ENCODE measurements around the gene TCN2. TPM values are rescaled to one million over a fixed set of nuclear protein-coding genes. Genes with fewer than 3 reads are reported as not detected.

Gene TCN2
- total RNA-seq, 2 donors from 2014 or later = 0.58 to 1.6 TPM

- H3K36me3 Mint-ChIP-seq (ENCODE audit: low read depth) = no peaks in the 10 kb centered on the region
- H3K4me1 Mint-ChIP-seq = peaks cover 24% of the 10 kb centered on the region
- no peaks in the 10 kb centered on the region for H3K27me3 Mint-ChIP-seq
- no peaks in the 10 kb centered on the region for H3K9me3 Mint-ChIP-seq
- ATAC-seq (replicated peaks) = no peak
- no peak overlapping the region for H3K27ac Mint-ChIP-seq
- H3K4me3 Mint-ChIP-seq = no peak overlapping the region
Observed at GRCh38 chr22:30640361-30640760, 33.4 kb downstream of the TCN2 start.

DNA sequence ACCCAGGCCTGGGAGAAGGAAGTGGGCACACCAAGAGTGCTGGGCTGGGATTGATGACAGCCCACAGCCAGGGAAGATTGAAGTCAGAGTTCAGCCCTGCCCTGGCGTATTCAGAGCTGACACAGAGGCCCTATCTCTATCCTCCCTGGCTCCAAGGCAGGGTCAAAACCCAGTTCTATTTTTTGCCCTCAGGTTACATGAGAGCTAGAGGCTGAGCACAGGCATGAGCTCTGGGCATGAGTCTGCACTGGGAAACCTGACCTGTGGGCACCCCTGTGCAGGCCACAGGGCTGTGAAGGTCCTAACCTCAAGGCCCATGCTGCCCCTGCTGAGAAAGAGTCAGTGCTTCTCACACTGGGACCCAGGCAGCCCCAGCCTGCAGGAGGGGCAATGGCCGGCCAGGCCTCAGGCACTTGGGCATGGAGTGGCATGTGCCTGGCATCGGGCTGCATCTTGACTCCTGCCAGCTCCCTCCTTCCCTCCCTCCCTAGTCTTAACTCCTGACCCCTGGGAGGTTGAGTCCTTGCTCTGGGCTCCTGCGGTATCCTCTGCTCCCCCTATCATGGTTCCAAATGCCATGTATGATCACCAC, 34.0 kb downstream of the TCN2 start:
- H3K36me3 Mint-ChIP-seq (ENCODE audit: low read depth) = no peaks in the 10 kb centered on the region
- no peaks in the 10 kb centered on the region for H3K27me3 Mint-ChIP-seq
- H3K4me3 Mint-ChIP-seq = no peak overlapping the region
- ATAC-seq (replicated peaks) = no peak
- H3K4me1 Mint-ChIP-seq = peaks cover 24% of the 10 kb centered on the region
- no peak overlapping the region for H3K27ac Mint-ChIP-seq
- H3K9me3 Mint-ChIP-seq = no peaks in the 10 kb centered on the region

- Mint-ChIP-seq H3K9me3 (no peaks in the 10 kb centered on the region), H3K4me1 (peaks cover 23% of the 10 kb centered on the region), H3K4me3 (peak overlapping the region; percentile 71), H3K27me3 (no peaks in the 10 kb centered on the region), H3K27ac (peak overlapping the region; percentile 96), H3K36me3 (ENCODE audit: low read depth) (no peaks in the 10 kb centered on the region)
- ATAC-seq (replicated peaks) = no peak
Observed at GRCh38 chr22:30643055-30643875, 36.3 kb downstream of the TCN2 start.

- H3K27ac Mint-ChIP-seq = no peak overlapping the region
- no peak overlapping the region for H3K4me3 Mint-ChIP-seq
- no peaks in the 10 kb centered on the region for H3K9me3 Mint-ChIP-seq
- H3K27me3 Mint-ChIP-seq = no peaks in the 10 kb centered on the region
- H3K4me1 Mint-ChIP-seq = peaks cover 34% of the 10 kb centered on the region
- no peak for ATAC-seq (replicated peaks)
- H3K36me3 Mint-ChIP-seq (ENCODE audit: low read depth) = no peaks in the 10 kb centered on the region
Observed at GRCh38 chr22:30646518-30647160, 39.7 kb downstream of the TCN2 start.

GRCh38 chr22:30647536-30647935, 40.6 kb downstream of the TCN2 start:
- Mint-ChIP-seq H3K36me3 (ENCODE audit: low read depth) (no peaks in the 10 kb centered on the region), H3K4me3 (no peak overlapping the region), H3K27me3 (no peaks in the 10 kb centered on the region), H3K9me3 (no peaks in the 10 kb centered on the region), H3K27ac (peak overlapping the region; percentile 91), H3K4me1 (peaks cover 34% of the 10 kb centered on the region)
- ATAC-seq (replicated peaks) = no peak

DNA sequence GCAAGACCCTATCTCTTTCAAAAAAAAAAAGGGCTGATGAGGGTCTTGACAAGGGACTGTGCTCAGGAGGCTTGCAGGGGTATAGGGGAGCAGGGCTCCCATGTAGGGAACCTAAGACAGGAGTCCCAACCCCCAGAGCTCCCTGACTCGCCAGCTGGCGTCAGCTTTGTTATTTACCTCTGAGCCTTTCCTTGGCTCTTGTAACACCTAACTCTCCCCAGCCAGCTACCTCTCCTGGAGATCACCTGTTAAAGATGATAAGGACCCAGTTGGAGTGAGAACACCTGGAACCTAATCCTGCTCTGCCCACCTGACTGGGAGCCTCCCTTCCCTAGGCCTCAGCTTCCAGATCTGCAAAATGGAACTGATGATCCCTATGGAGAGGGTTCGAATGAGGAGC, 41.9 kb downstream of the TCN2 start:
- H3K36me3 Mint-ChIP-seq (ENCODE audit: low read depth) = no peaks in the 10 kb centered on the region
- peaks cover 25% of the 10 kb centered on the region for H3K4me1 Mint-ChIP-seq
- H3K9me3 Mint-ChIP-seq = no peaks in the 10 kb centered on the region
- ATAC-seq (replicated peaks) = no peak
- peak overlapping the region; percentile 54 for H3K4me3 Mint-ChIP-seq
- peak overlapping the region; percentile 91 for H3K27ac Mint-ChIP-seq
- no peaks in the 10 kb centered on the region for H3K27me3 Mint-ChIP-seq

GRCh38 chr22:30649430-30650007, 42.5 kb downstream of the TCN2 start:
- Mint-ChIP-seq H3K9me3 (no peaks in the 10 kb centered on the region), H3K27ac (peak overlapping the region; percentile 91), H3K4me1 (peaks cover 20% of the 10 kb centered on the region), H3K27me3 (no peaks in the 10 kb centered on the region), H3K36me3 (ENCODE audit: low read depth) (no peaks in the 10 kb centered on the region), H3K4me3 (peak overlapping the region; percentile 54)
- peak; percentile 98 for ATAC-seq (replicated peaks)

GRCh38 chr22:30650508-30651116, 43.6 kb downstream of the TCN2 start:
- Mint-ChIP-seq H3K4me3 (no peak overlapping the region), H3K27ac (no peak overlapping the region), H3K9me3 (no peaks in the 10 kb centered on the region), H3K4me1 (peaks cover 16% of the 10 kb centered on the region), H3K27me3 (no peaks in the 10 kb centered on the region), H3K36me3 (ENCODE audit: low read depth) (no peaks in the 10 kb centered on the region)
- ATAC-seq (replicated peaks) = no peak

DNA sequence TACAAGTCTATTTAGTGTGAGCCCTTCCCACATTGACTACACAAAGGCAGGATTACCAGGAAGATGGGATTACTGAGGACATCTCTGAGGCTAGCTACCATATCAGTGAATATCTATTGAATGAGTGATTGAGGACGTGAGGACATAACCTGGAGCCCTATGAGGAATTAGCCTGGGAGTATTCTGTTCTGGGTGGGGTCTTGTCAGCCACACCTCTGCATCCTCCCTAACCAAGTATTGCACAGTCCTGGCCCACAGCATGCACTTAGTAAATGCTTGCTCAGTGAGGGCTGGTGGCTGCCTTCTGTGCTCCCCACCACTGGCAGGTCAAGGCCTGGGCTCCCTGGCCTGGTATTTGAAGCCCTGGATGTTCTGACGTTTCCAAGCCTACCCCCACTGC, 45.9 kb downstream of the TCN2 start:
- Mint-ChIP-seq H3K9me3 (no peaks in the 10 kb centered on the region), H3K4me1 (peaks cover 15% of the 10 kb centered on the region), H3K4me3 (no peak overlapping the region), H3K27ac (no peak overlapping the region), H3K27me3 (no peaks in the 10 kb centered on the region), H3K36me3 (ENCODE audit: low read depth) (no peaks in the 10 kb centered on the region)
- ATAC-seq (replicated peaks) = no peak

DNA sequence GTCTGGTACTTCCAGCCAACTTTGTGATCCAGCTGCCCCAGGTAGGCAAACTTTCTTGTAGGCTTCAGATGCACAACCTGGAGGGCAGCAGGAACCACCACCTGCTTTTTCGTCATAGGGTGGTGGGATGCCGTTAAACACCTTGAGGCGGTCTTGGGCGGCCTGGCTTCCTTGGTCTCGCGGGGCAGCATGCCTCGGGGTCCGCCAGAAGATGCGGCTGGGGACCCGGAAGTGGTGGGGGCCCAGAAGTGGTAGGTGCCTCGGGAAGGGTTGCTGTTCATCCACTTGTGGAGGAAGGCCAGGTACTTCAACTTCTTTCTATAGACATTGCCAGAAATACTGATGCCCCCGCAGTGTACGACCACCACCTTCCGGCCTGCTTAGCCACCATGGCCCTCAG, 47.4 kb downstream of the TCN2 start:
- Mint-ChIP-seq H3K4me1 (peaks cover 6% of the 10 kb centered on the region), H3K4me3 (no peak overlapping the region), H3K27ac (peak overlapping the region; percentile 38), H3K9me3 (no peaks in the 10 kb centered on the region), H3K27me3 (no peaks in the 10 kb centered on the region), H3K36me3 (ENCODE audit: low read depth) (peaks cover under 1% of the 10 kb centered on the region)
- no peak for ATAC-seq (replicated peaks)

GRCh38 chr22:30655532-30655931, 48.6 kb downstream of the TCN2 start:
- H3K27ac Mint-ChIP-seq = no peak overlapping the region
- H3K4me1 Mint-ChIP-seq = no peaks in the 10 kb centered on the region
- ATAC-seq (replicated peaks) = no peak
- H3K4me3 Mint-ChIP-seq = no peak overlapping the region
- H3K36me3 Mint-ChIP-seq (ENCODE audit: low read depth) = peaks cover 13% of the 10 kb centered on the region
- H3K27me3 Mint-ChIP-seq = no peaks in the 10 kb centered on the region
- no peaks in the 10 kb centered on the region for H3K9me3 Mint-ChIP-seq

GRCh38 chr22:30662040-30662439, 55.1 kb downstream of the TCN2 start:
- Mint-ChIP-seq H3K36me3 (ENCODE audit: low read depth) (peaks cover 42% of the 10 kb centered on the region), H3K27ac (no peak overlapping the region), H3K9me3 (no peaks in the 10 kb centered on the region), H3K27me3 (no peaks in the 10 kb centered on the region), H3K4me1 (peaks cover 12% of the 10 kb centered on the region), H3K4me3 (no peak overlapping the region)
- no peak for ATAC-seq (replicated peaks)

GRCh38 chr22:30664798-30665197, 57.8 kb downstream of the TCN2 start:
- no peak for ATAC-seq (replicated peaks)
- Mint-ChIP-seq H3K27ac (no peak overlapping the region), H3K4me3 (no peak overlapping the region), H3K9me3 (no peaks in the 10 kb centered on the region), H3K27me3 (no peaks in the 10 kb centered on the region), H3K4me1 (peaks cover 13% of the 10 kb centered on the region), H3K36me3 (ENCODE audit: low read depth) (peaks cover 37% of the 10 kb centered on the region)

- H3K4me1 Mint-ChIP-seq = peaks cover 13% of the 10 kb centered on the region
- H3K27ac Mint-ChIP-seq = no peak overlapping the region
- no peaks in the 10 kb centered on the region for H3K27me3 Mint-ChIP-seq
- H3K36me3 Mint-ChIP-seq (ENCODE audit: low read depth) = peaks cover 32% of the 10 kb centered on the region
- no peaks in the 10 kb centered on the region for H3K9me3 Mint-ChIP-seq
- H3K4me3 Mint-ChIP-seq = no peak overlapping the region
- ATAC-seq (replicated peaks) = no peak
Observed at GRCh38 chr22:30665266-30665665, 58.3 kb downstream of the TCN2 start.

Measured in activated T-helper 17 cell treated with anti-CD3 and anti-CD28 coated beads, Interleukin-2, amount 50 U/mL, for 72 hours (primary cell).